ENCODE measurements around the gene AGAP1.
"Not testable (repeated sequence)": the region's sequence is repeated elsewhere in the genome, so short reads cannot be mapped to it uniquely, and the experiment has no call there.

The AGAP1 gene

GRCh38 chr2:235737840-235738239 lies 244.0 kb downstream of the AGAP1 start:
- no peak for DNase-seq (ENCODE audit: low spot score)

GRCh38 chr2:235739704-235740415 lies 246.0 kb downstream of the AGAP1 start:
- no peak for DNase-seq (ENCODE audit: low spot score)

- peak; percentile 26 for DNase-seq (ENCODE audit: low spot score)
Measured at GRCh38 chr2:235740821-235741220, 247.0 kb downstream of the AGAP1 start.

- DNase-seq (ENCODE audit: low spot score), result no peak
Measured at GRCh38 chr2:235744161-235744560, 250.3 kb downstream of the AGAP1 start.

GRCh38 chr2:235745597-235745996 lies 251.8 kb downstream of the AGAP1 start:
- no peak for DNase-seq (ENCODE audit: low spot score)

- DNase-seq (ENCODE audit: low spot score), result peak; percentile 79
Measured at GRCh38 chr2:235746257-235746934, 252.6 kb downstream of the AGAP1 start.

- DNase-seq (ENCODE audit: low spot score), result no peak
Measured at GRCh38 chr2:235747001-235747785, 253.3 kb downstream of the AGAP1 start.

GRCh38 chr2:235747786-235748091 lies 253.9 kb downstream of the AGAP1 start:
- DNase-seq (ENCODE audit: low spot score), result no peak

GRCh38 chr2:235749121-235749770 lies 255.4 kb downstream of the AGAP1 start:
- DNase-seq (ENCODE audit: low spot score), result no peak

- DNase-seq (ENCODE audit: low spot score), result no peak
Measured at GRCh38 chr2:235749771-235750160, 255.9 kb downstream of the AGAP1 start.

GRCh38 chr2:235752846-235753245 lies 259.0 kb downstream of the AGAP1 start:
- DNase-seq (ENCODE audit: low spot score), result no peak

- no peak for DNase-seq (ENCODE audit: low spot score)
Measured at GRCh38 chr2:235754357-235755207, 260.7 kb downstream of the AGAP1 start.

GRCh38 chr2:235756491-235756890 lies 262.6 kb downstream of the AGAP1 start:
- DNase-seq (ENCODE audit: low spot score), result no peak

- DNase-seq (ENCODE audit: low spot score), result no peak
Measured at GRCh38 chr2:235757212-235757611, 263.4 kb downstream of the AGAP1 start.

- no peak for DNase-seq (ENCODE audit: low spot score)
Measured at GRCh38 chr2:235757640-235758039, 263.8 kb downstream of the AGAP1 start.

- no peak for DNase-seq (ENCODE audit: low spot score)
Measured at GRCh38 chr2:235762832-235763598, 269.2 kb downstream of the AGAP1 start.

- DNase-seq (ENCODE audit: low spot score), result no peak
Measured at GRCh38 chr2:235763816-235764215, 270.0 kb downstream of the AGAP1 start.

GRCh38 chr2:235764478-235764877 lies 270.6 kb downstream of the AGAP1 start:
- DNase-seq (ENCODE audit: low spot score), result not testable (repeated sequence)

GRCh38 chr2:235765181-235765820 lies 271.5 kb downstream of the AGAP1 start:
- DNase-seq (ENCODE audit: low spot score), result peak; percentile 50

- peak; percentile 83 for DNase-seq (ENCODE audit: low spot score)
Measured at GRCh38 chr2:235766278-235766677, 272.4 kb downstream of the AGAP1 start.

All from kidney tubule cell (primary cell).